ENCODE results near the gene MUC22.
A peak's percentile ranks its signal among the peaks of the same experiment; 100 is the strongest.
"Not testable (repeated sequence)": the region's sequence is repeated elsewhere in the genome, so short reads cannot be mapped to it uniquely, and the experiment has no call there.

Gene MUC22

GRCh38 chr6:31041372-31041974, 31.2 kb downstream of the MUC22 start:
- no peak for DNase-seq

- DNase-seq = peak in 1 of 2 experiments; percentile 9
These were observed 32.5 kb downstream of the MUC22 start for GRCh38 chr6:31042806-31043205.

GRCh38 chr6:31048099-31048498, 37.8 kb downstream of the MUC22 start:
- no peak for DNase-seq

- no peak for DNase-seq
These were observed 39.2 kb downstream of the MUC22 start for GRCh38 chr6:31049518-31049917.

- DNase-seq = not testable (repeated sequence)
These were observed 42.9 kb downstream of the MUC22 start for GRCh38 chr6:31053187-31053586.

GRCh38 chr6:31053873-31054272, 43.6 kb downstream of the MUC22 start:
- no peak for DNase-seq

- DNase-seq = no peak
These were observed 45.2 kb downstream of the MUC22 start for GRCh38 chr6:31055441-31055840.

- DNase-seq = no peak
These were observed 47.2 kb downstream of the MUC22 start for GRCh38 chr6:31057426-31058003.

- DNase-seq = peak; percentile 74 to 91
These were observed 48.0 kb downstream of the MUC22 start for GRCh38 chr6:31058128-31058894.

GRCh38 chr6:31060145-31060544, 49.9 kb downstream of the MUC22 start:
- no peak for DNase-seq

- DNase-seq = no peak
These were observed 53.7 kb downstream of the MUC22 start for GRCh38 chr6:31063906-31064435.

- no peak for DNase-seq
These were observed 55.3 kb downstream of the MUC22 start for GRCh38 chr6:31065556-31065955.

GRCh38 chr6:31067028-31067427, 56.8 kb downstream of the MUC22 start:
- not testable (repeated sequence) for DNase-seq

GRCh38 chr6:31067891-31068668, 57.8 kb downstream of the MUC22 start:
- not testable (repeated sequence) for DNase-seq

GRCh38 chr6:31068669-31069340, 58.5 kb downstream of the MUC22 start:
- DNase-seq = peak; percentile 48 to 80

- peak; percentile 29 to 63 for DNase-seq
These were observed 60.5 kb downstream of the MUC22 start for GRCh38 chr6:31070711-31071197.

GRCh38 chr6:31074401-31074800, 64.1 kb downstream of the MUC22 start:
- no peak for DNase-seq

- no peak for DNase-seq
These were observed 65.3 kb downstream of the MUC22 start for GRCh38 chr6:31075528-31075927.

- no peak for DNase-seq
These were observed 66.3 kb downstream of the MUC22 start for GRCh38 chr6:31076611-31077010.

- peak in 1 of 2 experiments; percentile 67 for DNase-seq
These were observed 69.5 kb downstream of the MUC22 start for GRCh38 chr6:31079656-31080261.

GRCh38 chr6:31081872-31082271, 71.6 kb downstream of the MUC22 start:
- no peak for DNase-seq
